GM18507 (cell line): ENCODE results near the gene MED12L.

Source experiments
- DNase-seq: peaks from one replicate; pipeline ENCODE4 v3.0.0; 2011; ENCODE audit warnings: low read depth; ENCODE audit not compliant: insufficient read length; ENCODE audit errors: extremely low spot score
- FAIRE-seq: peaks from 2 replicates; lab custom pipeline; 2011; peaks lifted over from hg19 to GRCh38; lab: Jason Lieb, UNC

Gene MED12L

GRCh38 chr3:151269631-151270030, 184.2 kb downstream of the MED12L start:
- DNase-seq (no peak), FAIRE-seq (no peak)

DNA sequence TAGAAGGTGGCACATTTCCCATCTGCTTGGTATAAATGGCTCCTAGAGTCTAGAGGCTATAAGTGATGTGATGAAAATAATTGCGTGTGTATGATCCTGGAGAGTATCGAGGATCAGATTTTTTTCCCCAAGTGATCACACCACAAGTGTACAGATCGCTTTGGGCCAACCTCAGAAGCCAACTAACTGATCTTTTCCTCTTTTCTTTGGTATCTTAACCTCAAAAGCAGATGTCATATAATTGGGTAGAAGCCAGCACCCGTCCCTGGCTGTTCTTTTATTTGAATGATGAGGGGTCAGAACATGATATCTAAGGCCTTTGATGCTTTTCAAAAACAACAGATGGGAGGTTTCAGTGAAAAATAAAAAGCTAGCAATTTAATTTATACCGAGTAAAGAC, 189.6 kb downstream of the MED12L start:
- DNase-seq: no peak
- no peak for FAIRE-seq

GRCh38 chr3:151276038-151276686, 190.7 kb downstream of the MED12L start:
- no peak for DNase-seq
- FAIRE-seq: no peak

GRCh38 chr3:151276687-151277042, 191.2 kb downstream of the MED12L start:
- FAIRE-seq (peak; percentile 35), DNase-seq (no peak)

GRCh38 chr3:151278230-151278629, 192.8 kb downstream of the MED12L start, which contains the start of gene P2RY14:
P2RY14 (minus strand) TSS chr3:151278542; CDS start chr3:151214316, 64,226 bp downstream.
- peak; percentile 63 for FAIRE-seq
- DNase-seq: no peak

GRCh38 chr3:151281671-151282324, 196.3 kb downstream of the MED12L start:
- FAIRE-seq (no peak), DNase-seq (no peak)

GRCh38 chr3:151282921-151283320, 197.5 kb downstream of the MED12L start:
- peak; percentile 42 for DNase-seq
- peak; percentile 86 for FAIRE-seq

GRCh38 chr3:151283387-151283786, 197.9 kb downstream of the MED12L start:
- FAIRE-seq: no peak
- DNase-seq: no peak

DNA sequence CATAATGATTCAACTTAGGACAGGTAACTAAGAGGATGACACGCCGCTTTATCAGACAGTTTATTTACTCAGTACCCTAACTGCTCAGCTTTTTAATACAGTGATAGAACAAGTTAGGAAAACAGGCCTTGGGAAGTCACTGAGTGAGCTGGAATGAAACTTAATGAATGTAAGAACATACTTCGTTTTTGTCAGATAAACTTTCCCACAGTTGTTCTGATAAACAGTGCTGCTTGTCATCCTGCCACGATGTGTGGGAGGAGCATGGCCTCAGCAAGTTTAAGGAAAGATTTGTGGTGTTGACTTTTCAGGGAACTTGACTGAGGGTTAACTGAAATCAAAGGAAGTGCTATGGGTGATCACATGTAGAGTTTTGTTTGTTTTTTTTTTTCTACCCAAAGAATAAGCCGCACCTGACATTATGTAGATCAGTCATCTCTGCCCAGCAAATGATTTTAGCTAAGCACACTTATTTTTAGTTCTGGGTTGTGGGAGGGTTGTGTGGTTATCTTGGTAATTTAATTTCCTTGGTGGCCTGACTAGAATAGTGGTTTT, 198.5 kb downstream of the MED12L start:
- DNase-seq: no peak
- FAIRE-seq: no peak

DNA sequence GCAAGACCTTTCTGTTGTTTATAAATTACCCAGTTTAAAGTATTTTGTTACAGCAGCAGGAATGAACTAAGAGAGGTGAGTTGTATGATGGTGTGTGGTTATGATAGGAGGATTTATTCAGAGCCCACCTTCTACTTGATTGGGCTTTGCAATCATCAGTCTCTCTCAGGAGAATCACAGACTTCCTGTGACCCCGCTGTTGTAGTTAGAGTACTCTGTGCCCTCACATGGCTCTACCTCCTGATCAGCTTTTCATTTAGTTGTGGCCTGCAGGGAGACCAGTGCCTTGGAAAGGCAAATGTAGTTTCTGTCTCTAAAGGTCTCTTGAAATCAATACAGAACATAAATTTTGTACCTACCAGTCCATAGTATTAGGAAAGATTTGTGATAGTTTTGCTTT, 200.5 kb downstream of the MED12L start:
- FAIRE-seq (no peak), DNase-seq (no peak)

- DNase-seq: no peak
- no peak for FAIRE-seq
These were observed 204.0 kb downstream of the MED12L start for GRCh38 chr3:151289445-151289844.

DNA sequence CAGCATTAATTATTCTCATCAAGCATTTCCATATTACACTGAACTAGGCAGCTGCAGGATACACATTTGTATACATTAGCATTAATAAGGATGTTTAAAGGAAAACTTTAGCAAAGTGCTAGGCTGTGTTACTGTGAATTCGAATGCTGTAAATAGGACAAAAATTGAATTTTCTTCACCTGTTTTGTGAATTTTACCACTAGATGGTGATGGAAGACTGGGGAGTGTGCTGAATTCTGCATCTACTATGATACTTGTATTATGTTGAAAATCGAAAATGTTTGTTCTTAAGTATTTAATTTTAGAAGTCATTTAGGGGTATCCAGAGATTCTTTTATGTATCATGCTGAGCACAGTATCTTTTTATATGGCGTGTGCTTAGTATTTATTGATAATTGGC, 205.2 kb downstream of the MED12L start:
- DNase-seq: no peak
- FAIRE-seq: no peak

DNA sequence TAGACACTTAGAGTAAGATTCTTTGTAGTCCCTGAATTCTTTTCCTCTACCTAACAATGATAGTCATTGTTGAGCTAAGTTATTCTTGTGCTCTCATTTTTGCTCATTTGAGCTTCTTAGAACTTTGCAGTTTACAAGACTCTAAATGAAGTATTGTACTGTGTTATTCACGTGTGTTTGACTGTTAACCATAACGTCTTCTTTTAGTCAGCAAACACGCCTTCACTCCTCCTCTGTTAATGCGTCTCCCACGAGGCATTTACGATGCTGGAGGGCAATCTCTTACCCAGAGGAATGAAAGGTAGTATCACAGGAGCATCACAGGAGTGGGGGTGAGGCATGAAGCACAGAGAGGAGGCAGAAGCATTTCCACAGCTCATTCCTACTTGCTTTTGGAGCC, 207.7 kb downstream of the MED12L start:
- FAIRE-seq (no peak), DNase-seq (no peak)

DNA sequence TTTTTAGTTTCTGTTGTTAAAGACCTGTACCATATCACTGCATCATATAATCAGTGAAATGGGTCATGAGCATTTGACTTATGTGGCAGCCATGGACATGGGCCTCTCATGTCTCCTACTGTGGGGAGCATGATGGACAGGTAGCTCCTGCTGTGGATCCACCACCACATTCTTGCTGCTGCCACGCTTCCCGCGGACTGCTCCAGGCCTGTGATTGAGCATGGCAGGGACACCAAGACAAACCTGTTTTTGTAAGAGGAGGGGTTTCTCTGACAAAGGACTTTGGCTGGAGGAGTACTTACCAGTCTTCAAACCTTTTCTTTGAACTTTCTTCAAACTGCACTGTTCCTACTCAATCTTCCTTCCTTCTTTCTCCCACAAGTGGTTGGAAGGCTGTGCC, 210.8 kb downstream of the MED12L start:
- DNase-seq (no peak), FAIRE-seq (no peak)

DNA sequence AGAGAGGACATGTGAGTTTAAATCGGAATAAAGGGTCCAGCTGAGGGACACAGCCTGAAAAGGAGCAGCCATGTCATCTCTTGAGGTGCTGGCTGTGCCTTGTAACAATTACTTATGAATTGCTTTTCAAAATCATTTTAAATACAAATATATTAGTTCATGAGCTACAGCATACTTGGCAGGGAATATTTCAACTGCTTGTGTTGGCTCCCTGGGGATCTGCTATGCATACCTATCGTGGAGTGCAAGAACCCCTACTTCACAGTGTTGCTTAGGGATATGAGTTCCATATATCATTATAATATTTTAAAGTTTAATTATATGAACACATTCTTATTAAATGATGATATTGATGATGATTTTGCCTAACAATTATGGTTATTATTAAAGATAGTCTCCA, 212.0 kb downstream of the MED12L start:
- no peak for DNase-seq
- no peak for FAIRE-seq

GRCh38 chr3:151299006-151299405, 213.5 kb downstream of the MED12L start:
- FAIRE-seq: no peak
- DNase-seq: no peak

GRCh38 chr3:151300539-151300938, 215.1 kb downstream of the MED12L start:
- DNase-seq: no peak
- no peak for FAIRE-seq

DNA sequence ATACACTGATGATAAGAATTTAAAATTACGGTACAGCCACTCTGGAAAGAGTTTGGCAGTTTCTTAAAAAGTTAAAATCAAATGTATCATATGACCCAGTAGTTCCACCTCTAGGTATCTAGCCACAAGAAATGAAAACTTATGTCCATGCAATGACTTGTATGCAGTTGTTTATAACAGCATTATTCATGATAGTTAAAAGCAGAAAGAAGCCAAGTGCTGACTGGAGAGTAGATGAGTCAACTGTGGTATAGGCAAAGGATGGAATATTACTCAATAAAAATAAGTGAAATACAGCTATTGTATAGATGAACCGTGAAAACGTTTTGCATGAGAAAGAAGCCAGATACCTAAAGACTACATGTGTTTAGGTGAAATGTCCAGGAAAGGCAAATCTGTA, 216.3 kb downstream of the MED12L start:
- DNase-seq: no peak
- FAIRE-seq: no peak

DNA sequence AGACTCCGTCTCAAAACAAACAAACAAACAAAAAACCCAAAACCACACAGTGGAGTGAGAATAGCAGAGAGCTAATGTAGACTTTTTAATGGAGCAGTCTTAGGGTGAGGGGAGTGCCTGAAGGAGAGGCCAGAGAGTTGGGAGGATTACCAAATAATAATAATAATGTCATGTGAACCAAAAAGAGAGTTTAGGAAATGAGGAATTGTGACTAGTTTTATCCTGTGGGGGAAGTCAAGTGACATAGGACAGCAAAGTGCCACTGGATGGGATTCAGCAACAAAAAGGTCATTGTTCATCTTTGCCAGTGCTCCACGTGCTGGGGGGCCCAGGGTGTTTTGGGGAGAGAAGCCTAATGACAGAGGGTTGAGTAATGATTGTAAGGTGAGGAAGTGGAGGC, 218.3 kb downstream of the MED12L start:
- no peak for DNase-seq
- no peak for FAIRE-seq

GRCh38 chr3:151305060-151305774, 219.8 kb downstream of the MED12L start:
- FAIRE-seq (no peak), DNase-seq (no peak)

DNA sequence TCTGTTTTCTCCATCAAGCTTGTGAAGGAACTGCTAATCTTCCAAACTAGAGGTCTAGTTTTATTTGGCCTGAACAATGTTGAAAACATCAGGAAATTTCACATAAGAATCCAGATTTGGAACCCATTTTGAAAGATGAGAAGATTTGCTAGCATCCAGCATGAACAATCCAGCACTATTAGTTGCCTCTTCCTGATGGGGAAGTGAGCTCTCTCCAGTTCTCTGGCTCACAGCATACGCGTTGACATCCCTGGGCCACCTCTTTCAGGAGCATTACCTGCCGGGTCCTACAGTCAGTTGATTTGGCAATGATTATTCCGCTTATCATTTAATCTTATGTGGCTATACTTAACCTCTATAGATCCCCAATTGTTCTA, 220.3 kb downstream of the MED12L start:
- no peak for DNase-seq
- FAIRE-seq: no peak
